ENCODE measurements around the gene RTEL1.

The RTEL1 gene

GRCh38 chr20:63641146-63641791 lies 16.8 kb upstream of the RTEL1 start:
- no peak for TF ChIP-seq CTCF (IDR thresholded peaks at IDR 0.05; ENCODE audit: low read depth, low read length)
- TF ChIP-seq MAX (IDR thresholded peaks at IDR 0.05; ENCODE audit: low read depth, low read length) = no peak
- TF ChIP-seq MYC (IDR thresholded peaks at IDR 0.05; ENCODE audit: low read depth, low read length) = peak; percentile 17; the same call in 1 of the 2 replicates
- peak; percentile 30 for TF ChIP-seq POLR2A (IDR thresholded peaks at IDR 0.05; ENCODE audit: extremely low read depth, insufficient read length)
- H3K4me3 ChIP-seq (ENCODE audit: low read depth, low read length) = peak overlapping the region; percentile 56
- peak; percentile 73 for DNase-seq (ENCODE audit: low read depth)

- peak; percentile 84 for DNase-seq (ENCODE audit: low read depth)
- no peak for TF ChIP-seq CTCF (IDR thresholded peaks at IDR 0.05; ENCODE audit: low read depth, low read length)
- TF ChIP-seq POLR2A (IDR thresholded peaks at IDR 0.05; ENCODE audit: extremely low read depth, insufficient read length) = no peak
- TF ChIP-seq MYC (IDR thresholded peaks at IDR 0.05; ENCODE audit: low read depth, low read length) = no peak
- TF ChIP-seq MAX (IDR thresholded peaks at IDR 0.05; ENCODE audit: low read depth, low read length) = no peak
- peak overlapping the region; percentile 56 for H3K4me3 ChIP-seq (ENCODE audit: low read depth, low read length)
These were observed 16.2 kb upstream of the RTEL1 start for GRCh38 chr20:63641792-63642523.

- no peak overlapping the region for H3K4me3 ChIP-seq (ENCODE audit: low read depth, low read length)
- DNase-seq (ENCODE audit: low read depth) = no peak
- TF ChIP-seq MYC (IDR thresholded peaks at IDR 0.05; ENCODE audit: low read depth, low read length) (no peak), POLR2A (IDR thresholded peaks at IDR 0.05; ENCODE audit: extremely low read depth, insufficient read length) (no peak)
These were observed 15.4 kb upstream of the RTEL1 start for GRCh38 chr20:63642527-63643247.

GRCh38 chr20:63643499-63643898 lies 14.6 kb upstream of the RTEL1 start:
- DNase-seq (ENCODE audit: low read depth) = no peak
- no peak overlapping the region for H3K4me3 ChIP-seq (ENCODE audit: low read depth, low read length)
- TF ChIP-seq MYC (IDR thresholded peaks at IDR 0.05; ENCODE audit: low read depth, low read length) (no peak), MAX (IDR thresholded peaks at IDR 0.05; ENCODE audit: low read depth, low read length) (no peak)

GRCh38 chr20:63643946-63644345 lies 14.2 kb upstream of the RTEL1 start:
- no peak overlapping the region for H3K4me3 ChIP-seq (ENCODE audit: low read depth, low read length)
- no peak for TF ChIP-seq MYC (IDR thresholded peaks at IDR 0.05; ENCODE audit: low read depth, low read length)
- no peak for TF ChIP-seq POLR2A (IDR thresholded peaks at IDR 0.05; ENCODE audit: extremely low read depth, insufficient read length)
- TF ChIP-seq MAX (IDR thresholded peaks at IDR 0.05; ENCODE audit: low read depth, low read length) = no peak
- no peak for TF ChIP-seq CTCF (IDR thresholded peaks at IDR 0.05; ENCODE audit: low read depth, low read length)
- DNase-seq (ENCODE audit: low read depth) = no peak

- DNase-seq (ENCODE audit: low read depth) = no peak
- TF ChIP-seq CTCF (IDR thresholded peaks at IDR 0.05; ENCODE audit: low read depth, low read length) = no peak
- no peak for TF ChIP-seq MAX (IDR thresholded peaks at IDR 0.05; ENCODE audit: low read depth, low read length)
- no peak for TF ChIP-seq POLR2A (IDR thresholded peaks at IDR 0.05; ENCODE audit: extremely low read depth, insufficient read length)
- TF ChIP-seq MYC (IDR thresholded peaks at IDR 0.05; ENCODE audit: low read depth, low read length) = no peak
- H3K4me3 ChIP-seq (ENCODE audit: low read depth, low read length) = no peak overlapping the region
These were observed 12.9 kb upstream of the RTEL1 start for GRCh38 chr20:63645218-63645617.

Measured in NB4 (cell line).